Measurements from ENCODE around the gene ABI1. TPM values are rescaled to one million over a fixed set of nuclear protein-coding genes. Genes with fewer than 3 reads are reported as not detected.

The ABI1 gene
- total RNA-seq, 1 experiment from 2014 or later = 43.4 TPM

GRCh38 chr10:26746061-26746460 lies 114.7 kb downstream of the ABI1 start:
- Histone ChIP-seq H3K27me3 (no peaks in the 10 kb centered on the region), H3K36me3 (peaks cover 76% of the 10 kb centered on the region), H3K9me3 (no peaks in the 10 kb centered on the region), H3K4me3 (no peak overlapping the region)
- no peak for DNase-seq

GRCh38 chr10:26743841-26744240 lies 116.9 kb downstream of the ABI1 start:
- Histone ChIP-seq H3K9me3 (no peaks in the 10 kb centered on the region), H3K36me3 (peaks cover 80% of the 10 kb centered on the region), H3K27me3 (no peaks in the 10 kb centered on the region), H3K4me3 (no peak overlapping the region)
- no peak for DNase-seq

DNA sequence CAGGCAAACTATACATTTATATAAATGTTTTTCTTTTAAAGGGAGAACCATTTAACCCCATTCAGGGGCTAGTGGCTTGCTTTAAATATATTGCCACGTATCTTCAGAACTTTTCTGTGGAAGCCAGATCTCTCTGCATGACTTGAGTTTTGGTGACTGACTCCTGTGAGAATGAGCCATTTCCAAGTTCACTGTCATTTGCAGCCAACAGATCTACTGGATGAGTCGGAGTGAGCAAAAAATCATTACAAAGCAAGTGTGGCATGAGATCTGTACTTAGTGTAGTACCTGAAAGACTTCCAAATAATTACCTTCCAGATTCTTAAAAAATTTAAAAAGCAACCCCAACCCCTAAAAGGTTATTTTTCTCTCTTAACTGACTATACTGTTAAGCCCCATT lies 117.7 kb downstream of the ABI1 start:
- Histone ChIP-seq H3K36me3 (peaks cover 83% of the 10 kb centered on the region), H3K9me3 (no peaks in the 10 kb centered on the region), H3K27me3 (no peaks in the 10 kb centered on the region), H3K4me3 (no peak overlapping the region)
- DNase-seq = peak; percentile 22

DNA sequence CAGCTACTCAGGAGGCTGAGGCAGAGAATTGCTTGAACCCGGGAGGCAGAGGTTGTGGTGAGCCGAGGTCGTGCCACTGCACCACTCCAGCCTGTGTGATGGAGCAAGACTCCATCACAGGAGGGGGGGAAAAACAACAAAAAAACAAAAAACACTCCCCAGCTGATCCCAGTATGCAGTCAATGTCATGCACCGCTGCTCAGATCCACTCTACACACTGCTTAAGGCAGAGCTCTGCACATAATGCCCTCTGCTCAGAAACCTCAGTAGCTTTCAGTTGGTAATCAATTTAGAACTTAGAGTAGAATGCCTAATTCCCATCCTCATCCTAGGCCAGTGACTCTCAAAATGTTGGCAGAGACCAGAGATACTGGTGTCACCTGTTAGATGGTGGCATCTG lies 119.4 kb downstream of the ABI1 start:
- H3K27me3 ChIP-seq = no peaks in the 10 kb centered on the region
- no peak overlapping the region for H3K4me3 ChIP-seq
- DNase-seq = no peak
- peaks cover 80% of the 10 kb centered on the region for H3K36me3 ChIP-seq
- no peaks in the 10 kb centered on the region for H3K9me3 ChIP-seq

DNA sequence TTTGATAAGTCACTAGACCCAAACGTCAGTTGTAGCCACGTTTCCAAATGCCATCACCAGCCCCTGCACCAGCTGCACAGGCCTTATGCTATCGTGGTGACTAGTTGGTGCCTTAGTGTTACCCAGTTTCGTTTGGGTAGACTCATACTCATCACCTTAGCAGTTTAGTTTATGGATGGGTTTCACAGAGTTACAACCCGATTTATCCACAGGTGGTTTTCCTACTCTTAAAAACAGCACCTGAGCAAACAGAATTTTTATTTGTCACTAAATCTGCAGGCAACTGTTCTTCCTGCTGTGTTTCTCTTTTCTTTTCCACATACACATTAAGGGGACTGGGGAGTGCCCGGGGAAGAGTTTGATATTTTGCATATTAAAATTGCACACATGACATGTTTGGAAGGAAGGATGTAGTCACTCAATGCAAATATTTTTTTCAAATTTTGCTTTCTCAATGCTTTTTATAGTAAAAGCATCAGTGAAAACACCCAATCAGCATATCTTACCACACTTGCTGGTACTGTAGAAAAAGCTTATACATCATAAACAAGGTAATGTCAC lies 121.6 kb downstream of the ABI1 start:
- H3K4me3 ChIP-seq = no peak overlapping the region
- no peaks in the 10 kb centered on the region for H3K27me3 ChIP-seq
- peaks cover 81% of the 10 kb centered on the region for H3K36me3 ChIP-seq
- DNase-seq = no peak
- no peaks in the 10 kb centered on the region for H3K9me3 ChIP-seq

GRCh38 chr10:26738301-26738911 lies 122.4 kb downstream of the ABI1 start:
- Histone ChIP-seq H3K9me3 (no peaks in the 10 kb centered on the region), H3K27me3 (no peaks in the 10 kb centered on the region), H3K36me3 (peaks cover 77% of the 10 kb centered on the region), H3K4me3 (no peak overlapping the region)
- DNase-seq = no peak

- no peak for DNase-seq
- H3K4me3 ChIP-seq = no peak overlapping the region
- no peaks in the 10 kb centered on the region for H3K9me3 ChIP-seq
- peaks cover 74% of the 10 kb centered on the region for H3K36me3 ChIP-seq
- H3K27me3 ChIP-seq = no peaks in the 10 kb centered on the region
Measured at GRCh38 chr10:26737730-26738129, 123.0 kb downstream of the ABI1 start.

- H3K36me3 ChIP-seq = peaks cover 72% of the 10 kb centered on the region
Measured at GRCh38 chr10:26735435-26735834, 125.3 kb downstream of the ABI1 start.

DNA sequence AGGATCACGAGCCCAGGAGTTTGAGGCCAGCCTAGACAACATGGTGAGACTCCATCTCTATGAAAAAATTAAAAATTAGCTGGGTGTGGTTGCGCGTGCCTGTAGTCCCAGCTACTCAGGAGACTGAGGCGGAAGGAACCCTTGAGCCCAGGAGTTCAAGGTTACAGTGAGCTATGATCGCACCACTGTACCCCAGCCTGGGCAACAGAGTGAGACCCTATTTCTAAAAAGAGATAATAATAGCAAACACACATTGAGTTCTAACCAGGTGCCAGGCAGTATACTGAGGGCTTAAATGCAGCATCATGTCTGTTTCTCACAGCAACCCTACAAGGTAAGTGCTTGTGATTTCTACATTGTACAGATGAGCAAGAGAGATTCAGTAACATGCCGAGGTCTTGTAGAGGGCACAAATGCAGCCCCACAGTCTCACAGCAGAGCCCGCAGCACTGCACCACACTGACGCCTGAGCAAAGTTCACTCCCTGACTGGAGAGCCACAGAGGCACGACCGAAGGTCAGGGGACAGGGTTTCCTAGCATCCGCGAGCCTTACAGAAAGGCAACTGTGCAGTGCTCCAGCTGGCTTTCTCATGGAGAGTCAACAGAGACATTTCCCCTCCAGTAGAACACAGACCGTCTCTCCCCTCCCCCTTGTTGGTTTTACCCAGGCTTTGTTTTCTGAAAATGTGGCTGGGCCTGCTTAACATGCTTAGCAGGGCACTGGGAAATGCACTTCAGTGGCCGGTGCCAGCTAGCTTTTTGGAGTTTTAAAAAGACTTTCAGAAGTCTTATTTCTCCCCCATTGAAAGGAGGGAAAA lies 126.8 kb downstream of the ABI1 start:
- no peaks in the 10 kb centered on the region for H3K9me3 ChIP-seq
- DNase-seq = no peak
- no peak overlapping the region for H3K4me3 ChIP-seq
- peaks cover 77% of the 10 kb centered on the region for H3K36me3 ChIP-seq
- no peaks in the 10 kb centered on the region for H3K27me3 ChIP-seq

More at GRCh38 chr10:26735435-26735834, 125.3 kb downstream of the ABI1 start:
- H3K27me3 ChIP-seq = no peaks in the 10 kb centered on the region
- no peak overlapping the region for H3K4me3 ChIP-seq
- DNase-seq = no peak
- H3K9me3 ChIP-seq = no peaks in the 10 kb centered on the region

DNA sequence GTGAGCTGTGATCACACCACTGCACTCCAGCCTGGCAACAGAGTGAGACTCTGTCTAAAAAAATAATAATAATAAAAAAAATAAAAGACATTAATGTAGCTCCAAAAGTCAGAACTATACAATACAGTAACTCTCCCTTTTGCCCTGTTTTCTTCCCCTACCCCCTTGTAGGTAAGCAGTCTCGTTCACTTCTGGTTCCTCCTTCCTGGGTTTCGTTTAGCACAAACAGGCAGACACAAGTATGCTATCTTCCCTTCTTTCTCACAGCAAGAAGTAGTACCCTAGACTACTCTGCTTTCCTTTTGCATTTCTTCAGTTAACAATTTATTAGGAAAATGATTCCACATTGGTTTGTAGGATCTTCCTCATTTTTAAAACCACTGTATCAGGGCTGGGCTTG lies 130.2 kb downstream of the ABI1 start:
- H3K4me3 ChIP-seq = no peak overlapping the region

DNA sequence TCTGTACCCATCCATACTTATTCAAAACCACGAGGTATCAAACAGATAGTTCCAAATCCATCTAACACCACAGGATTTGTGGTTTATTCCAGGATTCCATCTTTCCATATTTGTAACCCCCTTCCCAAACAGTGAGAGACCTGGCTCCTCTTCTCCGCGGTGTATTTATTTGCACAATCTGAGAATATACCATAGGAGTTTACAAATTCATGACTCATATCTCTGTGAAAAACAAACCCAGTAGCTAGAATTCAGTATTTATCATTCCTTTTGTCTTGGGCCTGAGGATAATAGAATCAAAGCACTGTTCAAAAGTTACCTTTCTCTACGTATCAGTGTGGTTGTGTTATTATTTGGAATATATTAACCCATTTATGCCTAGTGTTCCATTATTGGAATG lies 131.4 kb downstream of the ABI1 start:
- Histone ChIP-seq H3K4me3 (no peak overlapping the region), H3K27me3 (no peaks in the 10 kb centered on the region), H3K36me3 (peaks cover 63% of the 10 kb centered on the region), H3K9me3 (no peaks in the 10 kb centered on the region)
- DNase-seq = no peak

More for the DNA sequence above, 130.2 kb downstream of the ABI1 start:
- H3K27me3 ChIP-seq = no peaks in the 10 kb centered on the region
- no peaks in the 10 kb centered on the region for H3K9me3 ChIP-seq
- H3K36me3 ChIP-seq = peaks cover 67% of the 10 kb centered on the region
- DNase-seq = no peak

DNA sequence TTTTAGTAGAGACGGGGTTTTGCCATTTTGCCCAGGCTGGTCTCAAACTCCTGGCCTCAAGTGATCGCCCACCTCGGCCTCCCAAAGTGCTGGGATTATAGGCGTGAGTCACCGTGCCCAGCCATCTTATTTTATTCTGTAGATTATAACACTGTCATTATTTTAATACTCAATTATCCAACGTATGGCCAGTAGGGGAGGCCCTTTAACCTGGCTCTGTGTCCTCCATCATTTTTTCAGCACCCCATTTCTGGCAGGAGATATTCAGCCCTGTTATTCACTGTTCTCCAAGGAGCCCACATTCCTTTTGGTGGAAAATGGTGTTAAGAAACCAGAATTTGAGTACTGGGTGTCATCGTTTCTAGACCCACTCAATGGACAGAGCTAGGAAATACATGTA lies 131.8 kb downstream of the ABI1 start:
- H3K36me3 ChIP-seq = peaks cover 63% of the 10 kb centered on the region
- no peaks in the 10 kb centered on the region for H3K27me3 ChIP-seq
- no peak for DNase-seq
- no peaks in the 10 kb centered on the region for H3K9me3 ChIP-seq
- no peak overlapping the region for H3K4me3 ChIP-seq

DNA sequence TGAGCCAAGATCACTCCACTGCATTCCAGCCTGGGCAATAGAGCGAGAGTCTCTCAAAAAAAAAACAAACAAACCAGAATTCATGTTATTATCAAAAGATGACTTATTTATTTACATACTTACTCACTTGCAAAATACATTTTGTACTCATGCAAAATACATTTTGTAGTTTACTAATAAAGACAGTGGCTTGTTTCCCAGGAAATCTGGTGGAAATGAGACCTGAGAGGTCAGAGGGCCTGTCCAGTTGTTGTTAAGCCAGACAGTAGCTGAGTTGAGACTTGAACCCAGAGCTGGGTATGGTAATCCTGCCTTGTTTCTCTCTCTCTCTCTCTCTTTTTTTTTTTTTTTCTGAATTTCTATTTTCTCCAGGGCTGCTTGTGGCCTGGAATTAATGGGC lies 133.8 kb downstream of the ABI1 start:
- Histone ChIP-seq H3K9me3 (no peaks in the 10 kb centered on the region), H3K27me3 (no peaks in the 10 kb centered on the region), H3K4me3 (no peak overlapping the region), H3K36me3 (peaks cover 64% of the 10 kb centered on the region)
- DNase-seq = no peak

GRCh38 chr10:26725837-26726727 lies 134.7 kb downstream of the ABI1 start:
- no peaks in the 10 kb centered on the region for H3K27me3 ChIP-seq
- H3K36me3 ChIP-seq = peaks cover 66% of the 10 kb centered on the region
- no peaks in the 10 kb centered on the region for H3K9me3 ChIP-seq
- DNase-seq = peak; percentile 53
- no peak overlapping the region for H3K4me3 ChIP-seq

DNA sequence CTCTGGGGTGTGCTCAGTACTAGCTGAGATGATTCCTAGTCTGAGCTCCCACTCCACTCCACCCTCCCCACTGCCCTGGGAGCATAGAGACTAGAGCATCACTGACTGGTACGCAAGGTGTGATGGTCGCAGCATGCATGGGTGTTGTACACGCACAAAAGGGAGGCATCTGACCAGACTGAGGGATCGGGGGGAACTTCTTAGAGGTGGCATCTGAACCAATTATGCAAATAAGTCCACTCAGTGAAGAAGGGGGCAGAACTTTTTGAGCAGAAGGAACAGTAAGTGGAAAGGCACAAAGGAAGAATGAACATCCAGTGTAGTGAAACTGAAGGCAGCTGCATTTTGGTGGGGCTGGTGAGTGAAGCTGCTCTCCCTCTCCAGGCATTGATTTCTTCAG lies 137.7 kb downstream of the ABI1 start:
- Histone ChIP-seq H3K9me3 (no peaks in the 10 kb centered on the region), H3K27me3 (no peaks in the 10 kb centered on the region)

GRCh38 chr10:26721561-26721960 lies 139.2 kb downstream of the ABI1 start:
- H3K36me3 ChIP-seq = peaks cover 65% of the 10 kb centered on the region
- H3K9me3 ChIP-seq = no peaks in the 10 kb centered on the region
- H3K27me3 ChIP-seq = no peaks in the 10 kb centered on the region
- no peak for DNase-seq
- H3K4me3 ChIP-seq = no peak overlapping the region

More for the DNA sequence above, 137.7 kb downstream of the ABI1 start:
- Histone ChIP-seq H3K4me3 (no peak overlapping the region), H3K36me3 (peaks cover 65% of the 10 kb centered on the region)
- no peak for DNase-seq

DNA sequence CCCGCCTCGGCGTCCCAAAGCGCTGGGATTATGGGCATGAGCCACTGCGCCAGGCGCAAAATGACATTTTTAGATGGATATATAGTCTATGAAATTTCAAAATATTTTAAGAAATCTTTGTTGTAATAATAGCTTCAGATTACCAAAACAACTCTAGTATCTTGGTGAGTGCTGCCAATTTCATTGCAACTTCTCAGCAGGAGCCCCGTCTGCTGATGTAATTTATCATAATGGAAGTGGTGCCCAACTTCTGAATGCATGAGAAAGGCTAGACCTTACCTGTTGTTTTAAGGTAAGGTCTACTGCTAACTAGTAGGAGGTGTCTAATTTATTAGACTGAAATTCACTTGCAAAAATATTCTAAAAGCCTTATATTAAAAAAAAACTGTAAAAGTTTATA lies 143.3 kb downstream of the ABI1 start:
- H3K27me3 ChIP-seq = no peaks in the 10 kb centered on the region
- DNase-seq = no peak
- no peaks in the 10 kb centered on the region for H3K9me3 ChIP-seq
- H3K36me3 ChIP-seq = peaks cover 48% of the 10 kb centered on the region
- H3K4me3 ChIP-seq = no peak overlapping the region

Data from MG63 (cell line).